SJCRH30 (cell line): ENCODE measurements around the gene TYW1. TPM values are rescaled to one million over a fixed set of nuclear protein-coding genes. Genes with fewer than 3 reads are reported as not detected.
A peak's percentile ranks its signal among the peaks of the same experiment; 100 is the strongest.
"Not testable (repeated sequence)": the region's sequence is repeated elsewhere in the genome, so short reads cannot be mapped to it uniquely, and the experiment has no call there.

ENCODE experiments used
- DNase-seq, 2 experiments: peaks; one replicate each; pipeline ENCODE4 v3.0.0-alpha.2; 2015 to 2020
- H3K27ac ChIP-seq: fragments of 250-450 bp; sonication (Bioruptor Pico); 2 replicates; pipeline ENCODE4 v1.5.1; 2020; ENCODE audit warnings: mild to moderate bottlenecking, moderate library complexity
- H3K27me3 ChIP-seq: fragments of 250-450 bp; sonication (Bioruptor Pico); 2 replicates; pipeline ENCODE4 v1.5.1; 2020; ENCODE audit warnings: mild to moderate bottlenecking, moderate library complexity
- H3K36me3 ChIP-seq: fragments of 250-450 bp; sonication (Bioruptor Pico); 2 replicates; pipeline ENCODE4 v1.5.1; 2020; ENCODE audit warnings: mild to moderate bottlenecking, moderate library complexity
- H3K4me1 ChIP-seq: fragments of 250-450 bp; sonication (Bioruptor Pico); 2 replicates; pipeline ENCODE4 v1.5.1; 2020; ENCODE audit warnings: mild to moderate bottlenecking, moderate library complexity
- H3K4me3 ChIP-seq: fragments of 250-450 bp; sonication (Bioruptor Pico); 2 replicates; pipeline ENCODE4 v1.5.1; 2020; ENCODE audit warnings: mild to moderate bottlenecking, moderate library complexity
- H3K9me3 ChIP-seq: fragments of 250-450 bp; sonication (Bioruptor Pico); replicated peaks from 2 replicates; pipeline ENCODE4 v1.5.1; 2020; ENCODE audit warnings: mild to moderate bottlenecking, moderate library complexity
- total RNA-seq: library from RNA; depleted of rRNA; stranded (reverse); fragments of >200 nt; shearing (Covaris generic); gene quantifications from 2 replicates; pipeline ENCODE4 v1.2.3, GENCODE V29; 2014

Gene TYW1
- total RNA-seq, 1 experiment from 2014 or later = 25.3 TPM

- H3K36me3 ChIP-seq = no peaks in the 10 kb centered on the region
- no peaks in the 10 kb centered on the region for H3K4me1 ChIP-seq
- no peak overlapping the region for H3K4me3 ChIP-seq
- no peak overlapping the region for H3K27ac ChIP-seq
- peaks cover 6% of the 10 kb centered on the region for H3K9me3 ChIP-seq
- peak; percentile 53 to 66 for DNase-seq
- no peaks in the 10 kb centered on the region for H3K27me3 ChIP-seq
Measured at GRCh38 chr7:66974986-66975590, 21.5 kb upstream of the TYW1 start.

- H3K36me3 ChIP-seq, DNase-seq, H3K27ac ChIP-seq, H3K27me3 ChIP-seq, H3K4me1 ChIP-seq, H3K4me3 ChIP-seq: not testable (repeated sequence)
- H3K9me3 ChIP-seq = peaks cover 11% of the 10 kb centered on the region
Measured at GRCh38 chr7:66978312-66978711, 18.3 kb upstream of the TYW1 start.

- not testable (repeated sequence) for H3K4me1 ChIP-seq, H3K36me3 ChIP-seq, H3K27ac ChIP-seq, H3K27me3 ChIP-seq, H3K4me3 ChIP-seq, DNase-seq
- H3K9me3 ChIP-seq = peaks cover 11% of the 10 kb centered on the region
Measured at GRCh38 chr7:66979013-66979412, 17.6 kb upstream of the TYW1 start.

GRCh38 chr7:66980336-66980735, 16.3 kb upstream of the TYW1 start:
- H3K27ac ChIP-seq, H3K4me3 ChIP-seq, H3K27me3 ChIP-seq, H3K4me1 ChIP-seq, DNase-seq, H3K36me3 ChIP-seq: not testable (repeated sequence)
- peaks cover 11% of the 10 kb centered on the region for H3K9me3 ChIP-seq

GRCh38 chr7:66989552-66989951, 7.1 kb upstream of the TYW1 start:
- H3K9me3 ChIP-seq, H3K27me3 ChIP-seq, H3K4me3 ChIP-seq, H3K4me1 ChIP-seq, DNase-seq, H3K27ac ChIP-seq: not testable (repeated sequence)
- H3K36me3 ChIP-seq = peaks cover 32% of the 10 kb centered on the region

- H3K4me1 ChIP-seq, H3K9me3 ChIP-seq, H3K27me3 ChIP-seq: not testable (repeated sequence)
- Histone ChIP-seq H3K4me3 (peak overlapping the region; percentile 100), H3K36me3 (peaks cover 24% of the 10 kb centered on the region), H3K27ac (peak overlapping the region; percentile 93)
- DNase-seq = peak; percentile 9 to 51
Measured at GRCh38 chr7:66994051-66994450, 2.6 kb upstream of the TYW1 start.

- not testable (repeated sequence) for H3K4me1 ChIP-seq, H3K9me3 ChIP-seq, H3K27me3 ChIP-seq
- peaks cover 21% of the 10 kb centered on the region for H3K36me3 ChIP-seq
- peak; percentile 77 to 82 for DNase-seq
- peak overlapping the region; percentile 100 for H3K4me3 ChIP-seq
- peak overlapping the region; percentile 93 for H3K27ac ChIP-seq
Measured at GRCh38 chr7:66994691-66995049, 2.0 kb upstream of the TYW1 start.

GRCh38 chr7:66995050-66995776, 1.4 kb upstream of the TYW1 start, which contains the start of gene SBDS:
Gene SBDS, minus strand, starts transcription at chr7:66995586. Its CDS starts 169 bp downstream, at chr7:66995417.
- H3K9me3 ChIP-seq = not testable (repeated sequence)

GRCh38 chr7:67000601-67001258, 4.1 kb downstream of the TYW1 start:
- not testable (repeated sequence) for H3K27ac ChIP-seq, H3K4me3 ChIP-seq, H3K36me3 ChIP-seq, H3K4me1 ChIP-seq, H3K9me3 ChIP-seq, H3K27me3 ChIP-seq
- peak in 1 of 2 experiments; percentile 40 for DNase-seq

More at GRCh38 chr7:66995050-66995776, 1.4 kb upstream of the TYW1 start, which contains the start of gene SBDS:
- Histone ChIP-seq H3K4me3 (peak within 1 kb of the TSS; percentile 100), H3K27ac (peak within 1 kb of the TSS; percentile 93), H3K36me3 (peaks cover 17% of the 10 kb centered on the region)
- H3K4me1 ChIP-seq, H3K27me3 ChIP-seq: not testable (repeated sequence)
- peak; percentile 97 to 99 for DNase-seq

GRCh38 chr7:67004145-67004544, 7.5 kb downstream of the TYW1 start:
- H3K27me3 ChIP-seq, DNase-seq, H3K36me3 ChIP-seq, H3K27ac ChIP-seq, H3K9me3 ChIP-seq, H3K4me1 ChIP-seq, H3K4me3 ChIP-seq: not testable (repeated sequence)

GRCh38 chr7:67006965-67007364, 10.3 kb downstream of the TYW1 start:
- peaks cover 6% of the 10 kb centered on the region; the same call in 1 of the 2 replicates for H3K36me3 ChIP-seq

GRCh38 chr7:67008260-67008659, 11.6 kb downstream of the TYW1 start:
- peaks cover 6% of the 10 kb centered on the region; the same call in 1 of the 2 replicates for H3K36me3 ChIP-seq
- no peak for DNase-seq

More at GRCh38 chr7:67006965-67007364, 10.3 kb downstream of the TYW1 start:
- Histone ChIP-seq H3K4me1 (no peaks in the 10 kb centered on the region), H3K27ac (no peak overlapping the region), H3K27me3 (no peaks in the 10 kb centered on the region), H3K9me3 (no peaks in the 10 kb centered on the region), H3K4me3 (no peak overlapping the region)
- no peak for DNase-seq

GRCh38 chr7:67009677-67010076, 13.0 kb downstream of the TYW1 start:
- not testable (repeated sequence) for H3K27me3 ChIP-seq, H3K27ac ChIP-seq, H3K36me3 ChIP-seq, H3K4me3 ChIP-seq, H3K4me1 ChIP-seq, H3K9me3 ChIP-seq, DNase-seq

More at GRCh38 chr7:67008260-67008659, 11.6 kb downstream of the TYW1 start:
- no peak overlapping the region for H3K4me3 ChIP-seq
- no peaks in the 10 kb centered on the region for H3K9me3 ChIP-seq
- no peaks in the 10 kb centered on the region for H3K4me1 ChIP-seq
- H3K27ac ChIP-seq = no peak overlapping the region
- no peaks in the 10 kb centered on the region for H3K27me3 ChIP-seq

GRCh38 chr7:67014076-67014622, 17.5 kb downstream of the TYW1 start:
- not testable (repeated sequence) for DNase-seq, H3K27ac ChIP-seq, H3K27me3 ChIP-seq, H3K4me3 ChIP-seq, H3K4me1 ChIP-seq, H3K9me3 ChIP-seq
- peaks cover 19% of the 10 kb centered on the region for H3K36me3 ChIP-seq

- H3K27ac ChIP-seq, H3K9me3 ChIP-seq, H3K27me3 ChIP-seq, DNase-seq, H3K4me3 ChIP-seq, H3K4me1 ChIP-seq: not testable (repeated sequence)
- peaks cover 19% of the 10 kb centered on the region for H3K36me3 ChIP-seq
Measured at GRCh38 chr7:67017971-67018370, 21.3 kb downstream of the TYW1 start.
